Choroid plexus epithelial cell (primary cell): ENCODE measurements around the gene SLC6A6.
"Not testable (repeated sequence)": the region's sequence is repeated elsewhere in the genome, so short reads cannot be mapped to it uniquely, and the experiment has no call there.

Source experiments
- DNase-seq: peaks from one replicate; pipeline ENCODE4 v3.0.0-alpha.2; 2010; ENCODE audit warnings: low read depth
- H3K4me3 ChIP-seq: 2 replicates; pipeline ENCODE4 v1.5.1; 2011; ENCODE audit warnings: low read depth, mild to moderate bottlenecking, control low read depth, low read length, moderate library complexity
- CTCF ChIP-seq: conservative IDR thresholded peaks from 2 replicates; pipeline ENCODE4 v1.5.1; 2011; ENCODE audit warnings: low read depth, mild to moderate bottlenecking, control low read depth, inconsistent platforms, low read length, moderate library complexity

The SLC6A6 gene

GRCh38 chr3:14404186-14404585 is 1.8 kb downstream of the SLC6A6 start:
- H3K4me3 ChIP-seq = no peak overlapping the region
- DNase-seq = no peak
- no peak for TF ChIP-seq CTCF

- no peak for TF ChIP-seq CTCF
- no peak overlapping the region for H3K4me3 ChIP-seq
- no peak for DNase-seq
Observed at GRCh38 chr3:14404631-14405359, 2.4 kb downstream of the SLC6A6 start.

GRCh38 chr3:14405360-14406238 is 3.2 kb downstream of the SLC6A6 start:
- no peak for TF ChIP-seq CTCF
- no peak overlapping the region for H3K4me3 ChIP-seq
- no peak for DNase-seq

GRCh38 chr3:14406336-14406735 is 3.9 kb downstream of the SLC6A6 start:
- TF ChIP-seq CTCF = no peak
- no peak overlapping the region for H3K4me3 ChIP-seq
- DNase-seq = no peak

- H3K4me3 ChIP-seq = no peak overlapping the region
- no peak for DNase-seq
- no peak for TF ChIP-seq CTCF
Observed at GRCh38 chr3:14406766-14407165, 4.4 kb downstream of the SLC6A6 start.

GRCh38 chr3:14407203-14407602 is 4.8 kb downstream of the SLC6A6 start:
- no peak for TF ChIP-seq CTCF
- H3K4me3 ChIP-seq = no peak overlapping the region
- no peak for DNase-seq

- DNase-seq, H3K4me3 ChIP-seq: not testable (repeated sequence)
Observed at GRCh38 chr3:14409779-14410063, 7.3 kb downstream of the SLC6A6 start.
